GM19455 (cell line): ENCODE results near the gene RALGAPB.

ENCODE experiments used
- ATAC-seq: cut with Tn5 transposase; IDR thresholded peaks from one replicate; pipeline ENCODE4 v1.9.1; 2021; ENCODE audit not compliant: unreplicated experiment

RALGAPB gene

DNA sequence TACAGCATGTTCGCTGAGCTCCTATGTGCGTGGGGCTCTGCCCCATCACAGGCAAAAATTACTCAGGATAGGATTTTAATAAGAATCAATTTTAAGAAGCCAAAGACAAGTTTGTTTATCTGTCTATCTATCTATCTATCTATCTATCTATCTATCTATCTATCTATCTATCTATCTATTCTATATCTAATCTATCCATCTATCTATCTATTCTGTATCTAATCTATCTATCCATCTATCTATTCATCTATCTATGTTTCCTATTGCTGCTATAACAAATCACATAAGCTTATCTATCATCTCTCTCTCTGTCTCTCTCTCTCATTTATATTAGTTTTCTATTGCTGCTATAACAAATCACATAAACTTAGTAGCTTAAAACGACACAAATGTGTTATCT is 130.6 kb downstream of the RALGAPB start:
- ATAC-seq = no peak

DNA sequence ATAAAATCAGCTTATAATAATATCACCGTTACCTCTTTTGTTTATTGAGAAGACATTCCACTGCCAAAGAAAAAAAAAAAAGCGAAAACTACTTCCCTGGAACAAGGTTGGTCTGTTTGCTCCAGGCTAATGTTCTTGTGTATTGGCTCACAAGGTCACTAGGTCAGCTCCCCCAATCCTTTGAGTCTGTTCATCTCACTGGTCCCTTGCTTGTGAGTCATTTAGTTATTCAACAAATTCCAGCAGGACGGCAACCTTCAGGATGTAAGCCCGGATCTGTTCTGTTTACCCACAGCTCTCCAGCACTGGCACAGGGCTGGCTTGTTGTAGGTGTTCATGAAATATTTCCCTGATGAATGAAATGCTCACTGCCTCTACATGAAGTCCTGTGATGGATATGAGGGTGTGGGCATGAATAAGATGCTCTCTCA is 132.2 kb downstream of the RALGAPB start:
- no peak for ATAC-seq

DNA sequence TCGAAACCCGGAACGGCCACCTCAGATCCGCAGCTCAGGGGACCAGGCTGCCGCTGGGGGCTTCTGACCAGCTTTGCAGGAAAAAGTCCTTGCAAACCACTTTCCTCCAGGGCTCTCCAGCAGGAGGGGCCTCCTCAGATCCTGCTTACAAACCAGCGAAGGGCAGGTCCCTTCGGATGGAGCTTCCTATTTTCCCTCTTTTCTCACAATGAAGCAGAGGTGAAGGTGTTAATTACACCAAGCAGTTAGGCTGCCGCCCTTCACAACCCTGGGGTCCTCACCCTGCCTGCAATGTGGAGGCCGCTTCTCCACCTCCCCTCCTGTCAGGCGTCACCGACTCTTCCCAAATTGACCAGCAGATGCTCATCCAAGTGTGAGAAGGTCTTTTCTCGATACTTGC is 134.7 kb downstream of the RALGAPB start:
- no peak for ATAC-seq

DNA sequence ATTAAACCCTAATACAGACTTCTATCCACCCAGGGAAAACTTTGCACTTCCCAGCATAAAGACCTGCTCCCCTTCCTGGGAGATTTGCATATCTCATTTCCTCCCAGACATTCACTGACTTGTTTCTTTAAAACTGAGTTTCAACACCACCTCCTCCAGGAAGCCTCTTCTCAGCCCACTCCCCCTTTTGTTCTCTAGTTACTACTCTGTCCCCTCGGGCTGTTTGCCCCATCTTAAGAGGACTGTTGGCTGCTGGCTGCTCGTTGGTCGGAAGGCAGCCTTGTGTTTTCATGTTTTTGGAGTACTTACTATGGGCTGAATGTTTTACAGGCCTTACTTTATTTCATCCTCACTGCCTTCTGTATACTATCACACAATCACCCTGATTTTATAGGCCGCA is 135.5 kb downstream of the RALGAPB start:
- ATAC-seq = no peak

DNA sequence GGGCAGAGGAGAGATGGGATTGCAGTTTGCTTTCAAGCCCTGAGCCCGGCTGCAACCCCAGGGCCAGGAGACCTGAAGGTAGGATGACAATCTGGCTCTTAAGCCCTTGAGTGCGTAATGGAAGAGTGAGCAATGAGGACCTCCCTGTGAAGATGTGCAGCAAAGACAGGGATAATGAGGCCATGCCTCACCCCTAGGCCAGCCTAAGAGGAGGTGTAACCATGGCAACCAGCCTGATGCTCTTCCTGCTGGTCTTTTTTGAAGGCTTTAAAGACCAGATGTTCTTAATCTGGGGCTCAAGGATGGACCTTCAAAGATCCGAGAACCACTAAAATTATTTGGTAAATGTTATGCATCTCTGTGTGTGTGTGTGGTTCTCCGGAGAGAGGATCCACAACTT is 137.2 kb downstream of the RALGAPB start:
- ATAC-seq = no peak

DNA sequence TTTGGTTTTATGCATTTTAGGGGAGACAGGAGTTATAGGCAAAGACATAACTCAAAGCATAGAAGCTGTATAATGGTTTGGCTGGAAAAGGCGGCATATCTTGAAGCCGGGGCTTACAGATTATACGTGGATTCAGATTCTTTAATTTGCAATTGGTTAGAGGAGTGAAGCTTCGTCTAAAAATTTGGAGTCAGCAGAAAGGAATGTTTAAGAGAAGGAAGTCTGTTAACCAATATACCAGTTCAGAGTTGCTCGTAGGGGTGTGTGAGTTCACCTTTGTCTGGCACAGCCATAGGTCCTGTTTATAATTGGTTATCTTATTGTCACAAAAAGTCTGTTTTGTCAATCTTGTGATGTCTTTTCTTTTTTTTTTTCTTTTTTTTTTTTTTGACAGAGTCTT is 137.9 kb downstream of the RALGAPB start:
- ATAC-seq = no peak

DNA sequence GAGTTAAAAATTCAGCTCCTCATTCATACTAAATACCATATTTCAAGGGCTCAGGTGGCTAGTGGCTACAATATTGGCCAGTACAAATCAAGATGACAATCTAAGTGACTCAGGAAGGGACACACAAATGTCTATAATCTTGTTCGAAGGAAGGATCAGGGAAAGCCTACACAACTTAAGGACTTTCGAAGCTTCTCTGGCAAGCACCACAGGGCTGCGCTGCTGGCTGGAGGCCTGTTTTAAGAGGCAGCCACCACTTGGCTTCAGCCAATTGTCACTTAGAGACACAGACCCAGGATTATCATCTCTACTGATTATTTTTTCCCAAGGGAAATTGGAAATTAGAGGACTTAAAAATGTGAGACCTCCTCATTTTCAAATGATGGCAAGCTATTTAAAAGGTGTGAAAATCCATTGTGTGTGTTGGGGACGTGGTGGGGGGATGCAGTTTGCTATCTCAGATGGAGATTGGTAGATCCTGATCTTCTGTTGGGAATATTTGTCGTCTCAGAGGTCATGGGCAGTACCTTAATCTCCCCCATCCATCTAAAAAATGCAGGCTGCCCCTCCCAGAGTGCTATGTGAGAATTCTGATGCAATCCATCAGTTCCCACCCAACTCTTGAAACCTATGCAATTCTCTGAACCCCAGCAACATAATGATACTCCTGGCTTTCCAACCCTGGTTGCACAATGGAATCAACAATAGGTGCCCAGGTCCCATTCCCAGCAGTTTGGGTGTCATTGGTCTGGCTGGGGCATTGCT is 140.3 kb downstream of the RALGAPB start:
- ATAC-seq = no peak

DNA sequence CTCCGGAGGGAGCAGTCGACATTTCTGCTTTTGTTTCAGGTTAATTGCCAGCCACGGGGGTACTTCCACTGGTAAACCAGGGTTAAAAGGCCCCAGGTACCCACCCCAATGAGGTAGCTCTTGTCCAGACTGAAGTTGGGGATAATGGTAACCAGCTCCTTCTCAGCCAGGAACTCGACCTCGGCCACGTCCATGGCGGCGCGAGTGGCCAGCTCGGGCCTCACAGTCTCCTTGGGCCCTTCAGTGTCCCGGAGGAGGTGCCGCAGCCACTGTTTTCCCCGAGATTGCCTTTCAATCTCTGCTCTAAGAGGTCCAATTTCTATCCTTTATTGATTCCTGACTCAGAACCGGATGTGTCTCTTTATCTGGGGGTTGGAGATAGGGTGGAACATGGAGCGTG is 142.6 kb downstream of the RALGAPB start:
- ATAC-seq = no peak

DNA sequence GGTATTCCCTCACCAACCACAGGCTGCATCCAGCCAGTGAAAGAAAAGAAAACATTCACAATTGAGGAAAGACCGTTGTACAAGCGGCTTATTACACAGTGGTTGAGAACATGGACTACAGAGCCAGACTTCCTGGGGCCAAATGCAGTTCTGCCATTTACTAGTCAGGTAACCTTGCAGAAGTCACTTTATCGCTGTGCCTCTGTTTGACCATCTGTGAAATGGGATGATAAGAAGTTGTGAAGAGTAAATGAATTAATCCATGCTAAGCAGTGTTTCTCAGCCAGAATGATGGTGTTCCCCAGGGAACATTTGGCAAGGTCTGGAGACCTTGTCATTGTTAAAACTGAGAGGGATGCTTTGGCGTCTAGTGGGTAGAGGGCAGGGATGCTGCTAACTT is 143.8 kb downstream of the RALGAPB start:
- ATAC-seq = no peak

DNA sequence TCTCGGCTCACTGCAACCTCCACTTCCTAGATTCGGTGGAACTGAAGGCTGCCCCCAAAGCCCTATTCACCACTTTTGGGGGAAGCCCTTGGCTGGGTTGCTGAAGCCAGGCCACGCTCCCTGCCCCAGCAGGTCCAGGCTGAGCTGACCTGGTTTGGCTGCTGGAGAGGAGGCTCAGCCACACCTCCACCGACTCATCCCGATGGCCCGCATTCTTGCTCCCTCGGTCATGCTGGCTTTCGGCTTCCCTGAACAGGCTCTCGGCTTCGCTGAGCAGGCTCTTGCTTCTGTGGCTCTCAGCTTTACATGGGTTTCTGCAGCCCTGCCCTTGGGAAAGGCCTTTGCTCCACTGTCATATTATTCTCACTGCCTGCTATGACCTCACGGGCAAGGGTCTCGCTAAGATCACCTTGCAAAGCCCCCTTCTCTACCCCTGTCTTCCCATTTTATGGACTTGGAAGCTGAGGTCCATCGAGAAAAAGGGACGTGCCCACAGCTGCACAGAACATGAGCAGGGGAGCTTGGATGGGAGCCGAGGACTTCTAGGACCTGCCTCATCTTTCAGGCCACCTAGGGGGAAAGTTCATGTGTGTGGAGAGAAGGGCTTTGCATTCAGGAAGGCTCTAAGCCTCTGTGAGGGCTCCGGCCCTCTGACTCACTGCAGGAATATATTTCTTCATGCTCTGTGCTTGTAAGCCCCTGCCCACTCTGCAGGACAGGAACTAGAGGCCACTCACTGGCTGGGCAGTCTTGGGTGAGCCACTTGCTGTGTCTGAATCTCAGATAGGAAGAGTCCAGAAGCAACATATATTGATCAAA is 144.6 kb downstream of the RALGAPB start:
- ATAC-seq = no peak

DNA sequence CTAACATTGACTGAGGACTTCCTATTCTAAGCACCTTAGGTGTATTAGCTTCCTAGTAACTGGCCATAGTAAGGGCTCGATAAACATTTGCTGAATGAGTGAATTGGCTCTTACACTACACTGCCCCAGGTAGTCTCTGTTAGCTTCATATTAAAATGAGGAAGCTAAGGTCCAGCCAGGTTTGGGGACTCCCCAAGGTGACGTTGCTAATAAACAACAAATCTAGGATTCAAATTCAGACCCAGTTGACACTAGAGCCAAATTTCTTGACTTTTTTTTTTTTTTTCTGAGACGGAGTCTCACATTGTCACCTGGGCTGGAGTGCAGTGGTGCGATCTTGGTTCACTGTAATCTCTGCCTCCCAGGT is 145.2 kb downstream of the RALGAPB start:
- ATAC-seq = no peak

DNA sequence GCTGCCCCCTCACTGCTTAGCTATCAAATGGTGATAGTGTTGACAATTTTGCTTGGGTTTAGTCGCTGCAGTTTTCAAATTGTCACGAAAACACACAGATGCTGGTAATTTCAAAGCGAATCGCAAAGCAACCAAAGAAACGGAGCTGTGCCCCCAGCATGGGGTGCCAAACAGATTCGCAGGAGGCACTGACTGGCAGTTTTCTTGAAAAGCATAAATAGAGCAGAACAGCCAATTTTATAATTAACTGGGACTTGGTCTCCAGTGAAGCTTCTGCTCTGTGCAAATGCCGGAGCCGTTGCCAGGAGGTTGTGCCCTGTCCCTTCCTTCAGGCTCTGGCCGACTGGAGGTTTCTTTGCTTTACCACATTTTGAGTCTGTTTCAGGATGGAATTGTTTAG is 147.8 kb downstream of the RALGAPB start:
- no peak for ATAC-seq

DNA sequence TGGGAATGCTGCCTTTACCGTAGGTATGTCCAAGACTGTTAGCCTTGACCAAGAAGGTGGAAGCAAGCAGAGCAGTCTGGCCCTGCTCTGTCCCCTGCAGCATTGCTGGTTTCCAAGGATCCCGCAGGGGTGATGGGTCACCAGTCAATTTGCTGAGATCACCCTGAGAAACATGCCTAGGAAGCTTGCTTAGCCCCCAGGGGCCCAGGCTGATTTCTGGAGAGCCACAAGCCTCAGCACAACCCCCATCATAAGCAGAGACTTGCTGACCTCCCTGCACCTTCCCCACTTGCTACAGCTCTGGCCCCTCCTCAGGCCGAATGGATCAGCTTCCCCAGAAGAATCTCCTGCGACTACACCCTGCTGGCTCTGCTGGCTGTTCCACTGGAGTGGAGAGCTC is 150.4 kb downstream of the RALGAPB start:
- ATAC-seq = no peak

DNA sequence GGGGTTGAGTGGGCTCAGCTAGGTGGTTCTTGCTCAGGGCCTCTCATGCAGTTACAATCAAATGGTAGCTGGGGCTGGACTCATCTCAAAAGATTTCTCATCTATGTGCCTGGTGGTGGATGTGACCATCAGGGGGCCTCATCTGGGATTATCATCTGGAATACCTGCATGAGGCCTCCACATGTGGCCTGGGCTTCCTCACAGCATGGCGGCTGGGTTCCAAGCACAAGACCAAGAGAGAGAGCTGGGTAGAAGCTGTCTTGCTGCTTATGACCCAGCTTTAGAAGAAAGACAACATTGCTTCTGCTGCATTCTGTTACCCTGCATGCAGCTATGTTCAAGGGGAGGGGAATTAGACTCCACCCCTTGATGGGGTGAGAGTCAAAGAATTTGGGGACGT is 151.4 kb downstream of the RALGAPB start:
- no peak for ATAC-seq

DNA sequence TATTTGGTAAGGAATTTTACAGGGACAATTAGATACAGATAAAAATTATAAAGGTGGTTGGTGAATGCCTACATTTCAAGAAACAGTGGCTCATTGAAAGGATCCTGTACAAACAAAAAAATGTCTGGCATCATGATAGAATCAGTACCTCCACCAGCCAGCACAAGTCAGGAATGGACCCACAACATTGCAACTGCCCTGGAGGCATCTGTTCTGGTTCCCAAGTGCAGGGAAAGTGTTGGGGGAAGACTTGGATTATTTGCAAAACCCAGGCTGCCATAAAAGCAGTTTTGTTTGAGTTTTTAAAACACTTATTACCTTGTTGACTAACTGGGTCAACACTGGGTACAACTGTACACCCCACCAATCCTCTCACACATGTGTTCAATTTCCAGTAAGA is 153.3 kb downstream of the RALGAPB start:
- no peak for ATAC-seq

DNA sequence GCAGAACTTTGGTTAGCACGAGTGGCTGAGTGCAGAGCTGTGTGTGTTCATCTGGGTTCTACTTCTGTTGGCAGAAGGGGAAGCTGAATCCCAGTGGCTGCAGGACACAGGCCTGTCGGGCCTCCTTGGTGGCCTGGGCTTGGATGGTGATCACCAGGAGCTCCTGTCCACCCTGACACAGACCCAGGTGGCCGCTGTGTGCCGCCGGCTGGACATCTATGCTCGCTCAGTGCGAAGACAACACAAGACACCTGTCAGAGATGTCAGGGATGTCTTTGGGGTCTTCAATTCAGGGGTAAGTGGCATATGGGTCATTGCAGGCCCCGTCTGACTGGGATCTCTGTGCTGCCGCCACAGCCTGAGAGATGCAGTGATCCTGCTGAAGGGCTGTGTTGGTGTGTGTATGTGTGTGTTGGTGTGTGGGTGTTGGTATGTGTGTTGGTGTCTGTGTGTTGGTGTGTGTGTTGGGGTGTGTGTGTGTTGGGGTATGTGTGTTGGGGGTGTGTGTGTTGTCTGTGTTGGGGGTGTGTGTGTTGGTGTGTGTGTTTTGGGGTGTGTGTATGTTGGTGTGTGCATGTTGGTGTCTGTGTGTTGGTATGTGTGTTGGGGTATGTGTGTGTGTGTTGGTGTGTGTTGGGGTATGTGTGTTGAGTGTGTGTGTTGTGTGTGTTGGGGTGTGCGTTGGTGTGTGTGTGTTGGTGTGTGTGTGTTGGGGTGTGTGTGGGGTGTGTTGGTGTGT is 154.4 kb downstream of the RALGAPB start:
- ATAC-seq = no peak
